Trophoblast cell (in vitro differentiated cells and primary cell): ENCODE data around the gene POU2AF2.

ENCODE experiments used
- DNase-seq, 2 donors: peaks; one replicate each; pipeline ENCODE4 v3.0.0-alpha.2; 2016
- H2AFZ ChIP-seq: 2 replicates; pipeline ENCODE4 v1.6.1; 2013; ENCODE audit warnings: low read length, moderate library complexity, mild to moderate bottlenecking; ENCODE audit not compliant: insufficient read depth, poor library complexity
- H2AK5ac ChIP-seq: 2 replicates; pipeline ENCODE4 v1.6.1; 2013; ENCODE audit warnings: mild to moderate bottlenecking, low read length
- H2BK120ac ChIP-seq: 2 replicates; pipeline ENCODE4 v1.6.1; 2013; ENCODE audit warnings: low read length, mild to moderate bottlenecking, moderate library complexity; ENCODE audit not compliant: insufficient read depth, poor library complexity
- H2BK12ac ChIP-seq: 2 replicates; pipeline ENCODE4 v1.6.1; 2013; ENCODE audit warnings: mild to moderate bottlenecking, low read length, moderate library complexity
- H2BK5ac ChIP-seq: 2 replicates; pipeline ENCODE4 v1.6.1; 2013; ENCODE audit warnings: low read length, low read depth, moderate library complexity, mild to moderate bottlenecking; ENCODE audit not compliant: poor library complexity
- H3K14ac ChIP-seq: 2 replicates; pipeline ENCODE4 v1.6.1; 2013; ENCODE audit warnings: mild to moderate bottlenecking, low read length
- H3K18ac ChIP-seq: 2 replicates; pipeline ENCODE4 v1.6.1; 2013; ENCODE audit warnings: mild to moderate bottlenecking, low read length
- H3K23ac ChIP-seq: 2 replicates; pipeline ENCODE4 v1.6.1; 2013; ENCODE audit warnings: low read length
- H3K27ac ChIP-seq: 2 replicates; pipeline ENCODE4 v1.5.1; 2013; ENCODE audit warnings: low read depth, mild to moderate bottlenecking, inconsistent platforms, low read length, moderate library complexity
- H3K27me3 ChIP-seq: 2 replicates; pipeline ENCODE4 v1.6.1; 2013; ENCODE audit warnings: inconsistent platforms, mild to moderate bottlenecking, low read length, moderate library complexity; ENCODE audit not compliant: insufficient read depth
- H3K36me3 ChIP-seq, 2 experiments: 1 replicate in 1 of 2; 2 replicates in 1 of 2; pipeline ENCODE4 v1.6.1; 2013; ENCODE audit warnings: low read length in 2 of 2, mild to moderate bottlenecking in 2 of 2, moderate library complexity in 1 of 2; ENCODE audit not compliant: insufficient read depth in 2 of 2, control insufficient read depth in 1 of 2
- H3K4ac ChIP-seq: 2 replicates; pipeline ENCODE4 v1.6.1; 2013; ENCODE audit warnings: low read depth, mild to moderate bottlenecking, low read length, moderate library complexity
- H3K4me1 ChIP-seq, 2 experiments: 1 replicate in 1 of 2; 2 replicates in 1 of 2; pipeline ENCODE4 v1.6.1; 2013; ENCODE audit warnings: low read length in 2 of 2, mild to moderate bottlenecking in 2 of 2, moderate library complexity in 1 of 2; ENCODE audit not compliant: insufficient read depth in 2 of 2, control insufficient read depth in 1 of 2
- H3K4me2 ChIP-seq: 2 replicates; pipeline ENCODE4 v1.6.1; 2013; ENCODE audit warnings: inconsistent platforms, mild to moderate bottlenecking, low read length, moderate library complexity
- H3K4me3 ChIP-seq: 2 replicates; pipeline ENCODE4 v1.5.1; 2013; ENCODE audit warnings: mild to moderate bottlenecking, low read depth, low read length, inconsistent platforms
- H3K79me1 ChIP-seq: one replicate; pipeline ENCODE4 v1.6.1; 2013; ENCODE audit warnings: low read length
- H3K79me2 ChIP-seq: 2 replicates; pipeline ENCODE4 v1.6.1; 2013; ENCODE audit warnings: low read length, mild to moderate bottlenecking; ENCODE audit not compliant: control insufficient read depth, insufficient read depth, poor library complexity
- H3K9ac ChIP-seq: 2 replicates; pipeline ENCODE4 v1.6.1; 2013; ENCODE audit warnings: mild to moderate bottlenecking, low read length
- H3K9me3 ChIP-seq: 2 replicates; pipeline ENCODE4 v1.6.1; 2013; ENCODE audit warnings: low read depth, mild to moderate bottlenecking, control low read depth, inconsistent platforms, low read length; ENCODE audit not compliant: insufficient read depth
- H4K12ac ChIP-seq: 2 replicates; pipeline ENCODE4 v1.6.1; 2013; ENCODE audit warnings: low read depth, mild to moderate bottlenecking, low read length, moderate library complexity
- H4K8ac ChIP-seq: 2 replicates; pipeline ENCODE4 v1.6.1; 2013; ENCODE audit warnings: low read depth, mild to moderate bottlenecking, low read length, moderate library complexity
- H4K91ac ChIP-seq: one replicate; pipeline ENCODE4 v1.6.1; 2013; ENCODE audit warnings: low read depth, mild to moderate bottlenecking, low read length, moderate library complexity
- WGBS: extraction: QIAGEN DNeasy Blood & Tissue Kit; methylation state at CpG from one replicate; pipeline ENCODE4 v1.1.7; 2013; ENCODE audit warnings: missing lambda C conversion rate; ENCODE audit not compliant: insufficient read length, insufficient coverage; ENCODE audit errors: extremely low coverage; 5-methylcytosine and 5-hydroxymethylcytosine counted together

The POU2AF2 gene

GRCh38 chr11:111308140-111308539, 62.6 kb downstream of the POU2AF2 start:
- Histone ChIP-seq H3K4me3 (no peak overlapping the region), H3K79me1 (peaks cover 2% of the 10 kb centered on the region), H2BK5ac (no peak overlapping the region), H2BK120ac (no peak overlapping the region), H3K14ac (no peak overlapping the region), H3K4me2 (no peak overlapping the region), H4K91ac (no peak overlapping the region), H2AFZ (no peak overlapping the region), H3K23ac (no peak overlapping the region), H4K8ac (no peak overlapping the region), H3K9ac (no peak overlapping the region), H4K12ac (no peak overlapping the region), H3K27me3 (no peaks in the 10 kb centered on the region), H3K27ac (no peak overlapping the region), H3K4me1 (no peaks in the 10 kb centered on the region), H3K36me3 (no peaks in the 10 kb centered on the region), H3K79me2 (no peaks in the 10 kb centered on the region), H3K4ac (no peak overlapping the region), H3K9me3 (peaks cover 1% of the 10 kb centered on the region), H3K18ac (no peak overlapping the region), H2AK5ac (no peak overlapping the region), H2BK12ac (no peak overlapping the region)
- DNase-seq: no peak
- WGBS: no CpG with 5 or more reads among the region's 7 CpGs

- Histone ChIP-seq H3K4me3 (no peak overlapping the region), H3K79me1 (peaks cover 2% of the 10 kb centered on the region), H4K91ac (no peak overlapping the region), H3K4me1 (no peaks in the 10 kb centered on the region), H3K14ac (no peak overlapping the region), H2BK12ac (no peak overlapping the region), H3K9me3 (peaks cover 1% of the 10 kb centered on the region), H4K8ac (no peak overlapping the region), H3K9ac (no peak overlapping the region), H3K27me3 (no peaks in the 10 kb centered on the region), H2AFZ (no peak overlapping the region), H3K18ac (no peak overlapping the region), H3K23ac (no peak overlapping the region), H3K36me3 (no peaks in the 10 kb centered on the region), H2BK120ac (no peak overlapping the region), H3K4me2 (no peak overlapping the region), H2AK5ac (no peak overlapping the region), H4K12ac (no peak overlapping the region), H3K27ac (no peak overlapping the region), H3K4ac (no peak overlapping the region), H3K79me2 (no peaks in the 10 kb centered on the region), H2BK5ac (no peak overlapping the region)
- no peak for DNase-seq
- WGBS: no CpG with 5 or more reads among the region's 5 CpGs
Measured at GRCh38 chr11:111309215-111309915, 63.8 kb downstream of the POU2AF2 start.

GRCh38 chr11:111310088-111310487, 64.6 kb downstream of the POU2AF2 start:
- Histone ChIP-seq H3K4me3 (no peak overlapping the region), H3K79me2 (no peaks in the 10 kb centered on the region), H3K4ac (no peak overlapping the region), H2BK5ac (no peak overlapping the region), H3K14ac (no peak overlapping the region), H3K79me1 (no peaks in the 10 kb centered on the region), H3K4me1 (no peaks in the 10 kb centered on the region), H3K9me3 (peaks cover 1% of the 10 kb centered on the region), H3K23ac (no peak overlapping the region), H2AK5ac (no peak overlapping the region), H4K8ac (no peak overlapping the region), H2BK12ac (no peak overlapping the region), H4K91ac (no peak overlapping the region), H3K36me3 (no peaks in the 10 kb centered on the region), H2AFZ (no peak overlapping the region), H3K27me3 (no peaks in the 10 kb centered on the region), H4K12ac (no peak overlapping the region), H2BK120ac (no peak overlapping the region), H3K27ac (no peak overlapping the region), H3K4me2 (no peak overlapping the region), H3K9ac (peak overlapping the region; percentile 42), H3K18ac (no peak overlapping the region)
- WGBS: no CpG with 5 or more reads among the region's 3 CpGs
- DNase-seq: no peak

- no peak for DNase-seq
- Histone ChIP-seq H3K4me1 (no peaks in the 10 kb centered on the region), H3K9ac (no peak overlapping the region), H3K18ac (no peak overlapping the region), H4K12ac (no peak overlapping the region), H3K14ac (no peak overlapping the region), H3K9me3 (peaks cover 1% of the 10 kb centered on the region), H2BK12ac (no peak overlapping the region), H3K27me3 (no peaks in the 10 kb centered on the region), H3K79me2 (no peaks in the 10 kb centered on the region), H3K4ac (no peak overlapping the region), H3K23ac (no peak overlapping the region), H3K36me3 (no peaks in the 10 kb centered on the region), H2BK120ac (no peak overlapping the region), H4K91ac (no peak overlapping the region), H2AK5ac (no peak overlapping the region), H2AFZ (no peak overlapping the region), H3K27ac (no peak overlapping the region), H3K4me2 (no peak overlapping the region), H3K4me3 (no peak overlapping the region), H4K8ac (no peak overlapping the region), H2BK5ac (no peak overlapping the region), H3K79me1 (no peaks in the 10 kb centered on the region)
- no CpG with 5 or more reads among the region's 6 CpGs for WGBS
Measured at GRCh38 chr11:111310723-111311122, 65.2 kb downstream of the POU2AF2 start.
